ENCODE data around the gene TMPRSS4. TPM values are rescaled to one million over a fixed set of nuclear protein-coding genes. Genes with fewer than 3 reads are reported as not detected.

Gene TMPRSS4
- total RNA-seq, 1 experiment from 2014 or later, result 1.5 TPM

- peak; percentile 20 for DNase-seq
- intact Hi-C loops (cut with micrococcal nuclease), result no loop called here
- POLR2A ChIA-PET (ENCODE audit: unreplicated experiment), result no interaction called here
Observed at GRCh38 chr11:118142809-118143208, 65.9 kb downstream of the TMPRSS4 start.

GRCh38 chr11:118143661-118144185 lies 66.8 kb downstream of the TMPRSS4 start:
- no peaks in the 10 kb centered on the region for H3K9me2 ChIP-seq (replicated peaks; ENCODE audit: low read length)
- H3K9ac ChIP-seq (ENCODE audit: low read length), result no peak overlapping the region
- no peaks in the 10 kb centered on the region for H3K4me1 ChIP-seq (ENCODE audit: insufficient read depth, low read length)
- DNase-seq (no peak), ATAC-seq (no peak)
- H3K27ac ChIP-seq (ENCODE audit: low read length), result no peak overlapping the region
- ChIA-PET CTCF (interaction anchor here (0.8 to 1.1 kb wide), 2 partner anchors 28 to 207 kb away, joined by 3 read pairs; no protein-coding TSS in a partner anchor), POLR2A (ENCODE audit: unreplicated experiment) (no interaction called here)
- no peaks in the 10 kb centered on the region for H3K9me3 ChIP-seq (ENCODE audit: low read length)
- BruUV-seq (replicated peaks), result no TSS peak
- H3F3A ChIP-seq (ENCODE audit: low read length, unreplicated experiment), result no peaks in the 10 kb centered on the region
- TF ChIP-seq CTCF (conservative IDR thresholded peaks at IDR 0.05; ENCODE audit: low read depth, low read length) (no peak), EZH2phosphoT487 (IDR thresholded peaks at IDR 0.05; ENCODE audit: borderline replicate concordance, low read length) (no peak), EZH2 (IDR thresholded peaks at IDR 0.05; ENCODE audit: low read length, unreplicated experiment) (no peak)
- no peak overlapping the region for H2AFZ ChIP-seq (ENCODE audit: low read length)
- intact Hi-C loops (cut with micrococcal nuclease), result loop anchor here (2.0 kb wide), 1 partner anchor 423 kb away; no protein-coding TSS in a partner anchor
- H3K4me2 ChIP-seq (ENCODE audit: low read length), result no peak overlapping the region
- no peaks in the 10 kb centered on the region for H3K79me2 ChIP-seq (ENCODE audit: low read length)
- H3K36me3 ChIP-seq (ENCODE audit: low read depth, low read length), result no peaks in the 10 kb centered on the region
- no peak overlapping the region for H3K4me3 ChIP-seq (ENCODE audit: low read length)
- H3K27me3 ChIP-seq (ENCODE audit: low read length), result peaks cover 50% of the 10 kb centered on the region
- no peaks in the 10 kb centered on the region for H4K20me1 ChIP-seq (ENCODE audit: low read length)

More at GRCh38 chr11:118142809-118143208, 65.9 kb downstream of the TMPRSS4 start:
- H3K79me2 ChIP-seq (ENCODE audit: low read length), result no peaks in the 10 kb centered on the region
- no peak overlapping the region for H3K4me3 ChIP-seq (ENCODE audit: low read length)
- no peak overlapping the region for H2AFZ ChIP-seq (ENCODE audit: low read length)
- H3K36me3 ChIP-seq (ENCODE audit: low read depth, low read length), result no peaks in the 10 kb centered on the region
- CTCF ChIA-PET, result interaction anchor here (0.8 kb wide), 2 partner anchors 14 to 208 kb away, joined by 3 read pairs; no protein-coding TSS in a partner anchor
- H3K27ac ChIP-seq (ENCODE audit: low read length), result no peak overlapping the region
- no peak for TF ChIP-seq EZH2phosphoT487 (IDR thresholded peaks at IDR 0.05; ENCODE audit: borderline replicate concordance, low read length)
- no peak for TF ChIP-seq EZH2 (IDR thresholded peaks at IDR 0.05; ENCODE audit: low read length, unreplicated experiment)
- TF ChIP-seq CTCF (conservative IDR thresholded peaks at IDR 0.05; ENCODE audit: low read depth, low read length), result no peak
- H3K9ac ChIP-seq (ENCODE audit: low read length), result no peak overlapping the region
- no peak overlapping the region for H3K4me2 ChIP-seq (ENCODE audit: low read length)
- no peaks in the 10 kb centered on the region for H4K20me1 ChIP-seq (ENCODE audit: low read length)
- no peak for ATAC-seq
- H3K9me3 ChIP-seq (ENCODE audit: low read length), result no peaks in the 10 kb centered on the region
- no TSS peak for BruUV-seq (replicated peaks)
- no peaks in the 10 kb centered on the region for H3F3A ChIP-seq (ENCODE audit: low read length, unreplicated experiment)
- H3K27me3 ChIP-seq (ENCODE audit: low read length), result peaks cover 59% of the 10 kb centered on the region
- H3K4me1 ChIP-seq (ENCODE audit: insufficient read depth, low read length), result no peaks in the 10 kb centered on the region
- H3K9me2 ChIP-seq (replicated peaks; ENCODE audit: low read length), result no peaks in the 10 kb centered on the region

Data from PC-3 (cell line).